NCI-H2107 treated with DMSO at 0.1 percent for 48 hours (cell line): ENCODE measurements around the gene ATF7IP2.
A peak's percentile ranks its signal among the peaks of the same experiment; 100 is the strongest.
"Not testable (repeated sequence)": the region's sequence is repeated elsewhere in the genome, so short reads cannot be mapped to it uniquely, and the experiment has no call there.

ENCODE experiments used
- DNase-seq: peaks from one replicate; lab custom pipeline; 2025; ENCODE audit not compliant: unreplicated experiment; lab: John Stamatoyannopoulos, UW

Gene ATF7IP2

DNA sequence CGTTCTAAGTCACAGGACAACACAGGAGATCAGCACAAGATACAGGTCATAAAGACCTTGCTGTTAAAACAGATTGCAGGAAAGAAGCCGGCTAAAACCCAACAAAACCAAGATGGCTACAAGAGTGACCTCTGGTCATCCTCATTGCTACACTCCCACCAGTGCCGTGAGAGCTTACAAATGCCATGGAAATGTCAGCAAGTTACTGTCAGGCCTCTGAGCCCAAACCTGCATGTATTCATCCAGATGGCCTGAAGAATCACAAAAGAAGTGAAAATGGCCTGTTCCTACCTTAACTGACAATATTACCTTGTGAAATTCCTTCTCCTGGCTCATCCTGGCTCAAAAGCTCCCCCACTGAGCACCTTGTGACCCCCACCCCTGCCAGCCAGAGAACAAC is 119.4 kb downstream of the ATF7IP2 start:
- DNase-seq: not testable (repeated sequence)

DNA sequence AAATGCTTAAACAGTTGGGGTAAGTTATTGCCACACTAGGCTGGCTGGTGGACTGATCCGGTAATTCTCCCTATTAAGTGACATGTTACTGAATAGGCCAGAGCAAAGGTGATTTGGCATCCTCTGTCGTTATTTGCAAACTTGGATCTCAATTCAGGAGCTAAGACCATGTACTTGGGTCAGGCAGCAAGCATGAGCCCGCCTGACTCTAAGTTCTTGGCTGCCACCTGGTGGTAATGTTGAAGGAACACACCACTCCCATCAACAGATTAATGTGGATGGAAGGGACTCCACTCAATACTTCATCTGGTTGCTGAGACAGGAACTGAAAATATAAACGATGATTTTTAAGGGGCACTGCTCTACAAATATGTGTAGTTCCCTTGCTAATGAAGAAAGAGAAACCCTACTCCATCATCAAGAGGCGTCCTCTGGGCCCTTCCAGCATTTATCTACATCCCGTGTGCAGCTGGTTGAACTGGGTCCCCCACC is 123.7 kb downstream of the ATF7IP2 start:
- DNase-seq: peak; percentile 66

DNA sequence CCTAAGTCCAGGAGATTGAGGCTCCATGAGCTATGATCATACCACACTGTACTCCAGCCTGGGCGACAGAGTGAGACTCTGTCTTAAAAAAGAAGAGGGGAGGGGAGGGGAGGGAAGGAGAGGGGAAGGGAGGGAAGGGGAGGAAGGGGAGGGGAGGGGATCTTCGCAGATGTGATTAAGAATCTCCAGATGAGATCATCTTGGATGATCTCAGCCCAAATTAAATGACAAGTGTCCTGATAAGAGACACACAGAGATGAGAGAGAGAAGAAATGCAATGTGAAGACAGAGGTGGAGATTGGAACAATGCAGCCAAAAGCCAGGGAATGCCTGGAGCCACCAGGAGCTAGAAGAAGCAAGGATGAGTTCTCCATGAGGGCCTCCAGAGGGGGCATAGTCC is 124.4 kb downstream of the ATF7IP2 start:
- no peak for DNase-seq

DNA sequence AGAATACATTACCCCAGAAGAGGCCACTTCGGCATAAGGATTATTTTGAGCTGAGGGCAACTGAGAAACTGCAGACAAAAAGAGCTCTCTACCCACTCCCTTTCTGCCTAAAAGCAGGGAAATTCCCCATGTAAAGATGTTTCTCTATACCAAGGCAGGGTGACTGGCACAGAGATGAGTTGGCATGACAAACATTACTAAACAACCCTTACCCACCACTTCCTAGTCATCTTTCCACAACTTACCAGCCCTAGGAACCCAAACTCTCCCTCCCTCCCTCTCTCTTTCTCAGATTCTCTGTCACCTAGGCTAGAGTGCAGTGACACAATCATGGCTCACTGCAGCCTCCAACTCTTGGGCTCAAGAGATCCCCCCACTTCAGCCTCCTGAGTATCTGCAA is 126.0 kb downstream of the ATF7IP2 start:
- no peak for DNase-seq

DNA sequence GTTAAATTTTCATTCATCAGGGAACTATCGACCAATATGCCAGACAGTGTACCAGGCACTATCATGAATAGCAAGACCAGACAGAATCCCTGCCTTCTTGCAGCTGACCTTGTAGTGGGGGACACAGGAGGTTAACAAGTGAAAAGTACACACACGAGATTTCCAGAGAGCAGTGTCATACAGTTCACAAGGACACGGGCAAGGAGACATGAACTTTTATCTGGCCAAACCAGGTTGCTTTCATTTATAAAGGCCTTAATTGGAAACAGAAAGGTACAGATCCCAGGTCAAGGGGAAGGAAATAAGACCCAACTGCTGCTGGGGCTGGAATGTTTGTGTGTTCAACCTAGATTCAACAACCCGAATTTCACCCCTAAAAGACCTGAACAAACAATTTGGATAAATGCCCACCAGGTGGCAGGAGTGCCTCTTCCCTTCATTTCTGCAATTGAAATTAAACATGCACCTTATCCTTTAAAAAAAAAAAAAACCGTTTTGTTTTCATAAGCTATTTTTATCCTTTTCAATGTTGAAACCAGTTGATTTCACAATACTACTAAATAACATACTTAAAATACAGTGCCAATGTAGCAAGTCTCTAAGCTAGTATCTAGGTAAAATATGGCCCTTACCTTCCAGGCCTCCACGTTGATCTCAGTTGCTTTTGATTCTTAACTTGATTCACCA is 128.7 kb downstream of the ATF7IP2 start:
- peak; percentile 39 for DNase-seq

DNA sequence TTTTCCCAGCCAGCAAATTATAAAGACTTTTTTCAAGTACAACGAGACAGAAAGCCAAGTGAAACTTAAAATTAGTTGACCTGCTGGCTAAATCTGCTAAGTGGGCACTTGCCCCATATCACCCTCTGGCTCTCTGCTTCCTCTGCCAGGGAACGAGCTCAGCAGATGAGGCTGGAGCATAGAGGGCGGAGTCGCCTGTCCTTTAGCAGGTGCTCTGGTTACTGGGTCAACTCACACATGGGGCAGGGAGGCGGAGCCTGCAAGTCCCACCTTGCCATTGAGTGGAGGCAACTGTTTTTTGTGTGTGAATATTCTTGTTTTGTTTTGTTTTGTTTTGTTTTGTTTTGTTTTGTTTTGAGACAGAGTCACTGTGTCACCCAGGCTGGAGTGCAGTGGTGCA is 132.0 kb downstream of the ATF7IP2 start:
- no peak for DNase-seq

DNA sequence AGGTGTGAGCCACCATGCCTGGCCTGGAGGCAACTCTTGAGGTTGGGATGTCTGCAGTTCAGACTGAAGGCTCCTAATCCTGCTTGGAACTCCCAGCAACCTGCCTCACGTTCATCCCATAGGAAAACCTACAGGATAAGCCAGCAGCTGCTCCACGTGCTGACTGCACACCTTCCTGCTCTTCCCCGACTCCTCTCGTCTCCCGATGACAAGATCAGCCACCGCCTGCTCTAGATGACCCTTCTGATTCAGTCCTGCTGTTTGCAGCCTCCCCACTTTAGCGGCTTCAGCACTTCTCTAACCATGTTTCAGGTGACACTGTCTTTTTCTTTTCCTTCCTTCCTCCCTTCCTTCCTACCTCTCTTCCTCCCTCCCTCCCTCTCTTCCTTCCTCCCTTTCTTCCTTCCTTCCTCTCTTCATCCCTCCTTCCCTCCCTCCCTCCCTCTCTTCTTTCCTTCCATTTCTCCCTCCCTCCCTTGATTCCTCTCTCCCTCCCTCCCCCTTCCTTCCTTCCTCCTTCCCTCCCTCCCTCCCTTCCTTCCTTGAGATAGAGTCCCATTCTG is 132.7 kb downstream of the ATF7IP2 start:
- no peak for DNase-seq

DNA sequence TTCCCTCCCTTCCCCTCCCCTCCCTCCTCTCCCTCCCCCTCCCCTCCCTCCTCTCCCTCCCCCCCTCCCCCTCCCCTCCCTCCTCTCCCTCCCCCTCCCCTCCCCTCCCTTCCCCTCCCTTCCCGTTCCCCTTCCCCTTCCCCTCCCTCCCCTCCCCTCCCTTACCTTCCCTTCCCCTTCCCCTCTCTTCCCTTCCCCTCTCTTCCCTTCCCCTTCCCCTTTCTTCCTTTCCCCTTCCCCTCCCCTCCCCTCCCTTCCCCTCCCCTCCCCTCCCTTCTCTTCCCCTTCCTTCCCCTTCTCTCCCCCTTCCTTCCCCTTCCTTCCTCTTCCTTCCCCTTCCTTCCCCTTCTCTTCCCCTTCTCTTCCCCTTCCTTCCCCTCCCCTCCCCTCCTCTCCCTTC is 133.4 kb downstream of the ATF7IP2 start:
- DNase-seq: no peak

DNA sequence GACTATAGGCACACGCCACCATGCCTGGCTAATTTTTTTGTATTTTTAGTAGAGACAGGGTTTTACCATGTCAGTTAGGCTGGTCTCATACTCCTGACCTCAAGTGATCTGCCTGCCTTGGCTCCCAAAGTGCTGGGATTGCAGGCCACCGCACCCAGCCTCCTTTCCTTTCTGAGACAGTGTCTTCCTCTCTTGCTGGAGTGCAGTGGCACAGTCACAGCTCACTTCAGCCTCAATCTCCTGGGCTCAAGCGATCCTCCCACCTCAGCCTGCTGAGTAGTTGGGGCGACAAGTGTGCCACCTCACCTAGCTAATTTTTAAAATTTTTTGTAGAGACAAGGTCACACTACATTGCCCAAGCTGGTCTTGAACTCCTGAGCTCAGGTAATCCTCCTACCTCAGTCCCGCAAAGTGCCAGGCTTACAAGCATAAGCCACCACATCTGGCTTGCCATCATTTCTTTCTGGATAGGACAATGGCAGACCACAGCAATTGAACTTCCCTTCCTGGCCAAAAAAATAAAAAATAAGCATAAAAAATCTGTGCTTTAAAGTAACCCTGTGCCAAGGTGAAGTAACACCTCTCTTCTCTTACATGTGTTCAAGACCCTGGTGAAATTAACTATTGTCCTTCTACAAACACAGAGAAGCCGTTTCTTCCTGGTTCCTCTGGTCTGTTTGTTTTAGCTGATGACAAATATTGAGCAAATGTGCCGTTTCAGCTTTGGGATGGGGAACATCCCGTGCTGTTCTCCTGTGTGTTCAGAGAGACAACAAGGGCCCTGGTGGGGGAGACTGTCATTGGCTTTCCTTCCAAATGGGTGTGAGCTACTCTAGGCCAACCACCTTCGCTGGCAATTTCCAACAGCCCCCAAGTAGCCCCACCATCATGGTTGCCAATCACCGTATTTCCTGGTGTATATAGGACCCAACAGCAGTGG is 134.3 kb downstream of the ATF7IP2 start:
- DNase-seq: no peak

DNA sequence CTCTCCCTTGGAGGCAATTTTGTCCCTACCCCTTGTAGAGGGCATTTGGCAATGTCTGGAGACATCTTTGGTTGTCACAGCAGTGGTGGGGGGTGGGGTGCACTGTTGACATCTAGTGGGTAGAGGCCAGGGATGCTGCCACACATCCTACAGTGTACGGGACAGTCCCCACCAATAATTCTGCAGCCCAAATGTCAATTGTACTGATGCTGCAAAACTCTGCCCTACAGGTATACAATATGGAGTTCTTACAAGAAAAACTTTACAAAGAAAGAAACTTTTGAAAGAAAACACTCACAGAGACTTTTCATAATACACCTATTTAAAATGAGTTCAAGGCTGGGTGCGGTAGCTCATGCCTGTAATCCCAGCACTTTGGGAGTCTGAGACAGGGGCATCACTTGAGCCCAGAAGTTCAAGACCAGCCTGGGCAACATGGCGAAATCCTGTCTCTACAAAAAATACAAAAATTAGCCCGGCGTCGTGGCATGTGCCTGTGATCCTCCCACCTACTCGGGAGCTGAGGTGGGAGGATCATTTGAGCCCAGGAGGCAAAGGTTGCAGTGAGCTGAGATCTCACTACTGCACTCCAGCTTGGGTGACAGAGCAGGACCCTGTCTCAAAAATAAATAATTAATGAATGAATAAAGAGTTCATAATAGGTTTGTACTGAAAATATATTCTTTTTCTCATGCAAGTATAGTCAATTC is 135.2 kb downstream of the ATF7IP2 start:
- no peak for DNase-seq

DNA sequence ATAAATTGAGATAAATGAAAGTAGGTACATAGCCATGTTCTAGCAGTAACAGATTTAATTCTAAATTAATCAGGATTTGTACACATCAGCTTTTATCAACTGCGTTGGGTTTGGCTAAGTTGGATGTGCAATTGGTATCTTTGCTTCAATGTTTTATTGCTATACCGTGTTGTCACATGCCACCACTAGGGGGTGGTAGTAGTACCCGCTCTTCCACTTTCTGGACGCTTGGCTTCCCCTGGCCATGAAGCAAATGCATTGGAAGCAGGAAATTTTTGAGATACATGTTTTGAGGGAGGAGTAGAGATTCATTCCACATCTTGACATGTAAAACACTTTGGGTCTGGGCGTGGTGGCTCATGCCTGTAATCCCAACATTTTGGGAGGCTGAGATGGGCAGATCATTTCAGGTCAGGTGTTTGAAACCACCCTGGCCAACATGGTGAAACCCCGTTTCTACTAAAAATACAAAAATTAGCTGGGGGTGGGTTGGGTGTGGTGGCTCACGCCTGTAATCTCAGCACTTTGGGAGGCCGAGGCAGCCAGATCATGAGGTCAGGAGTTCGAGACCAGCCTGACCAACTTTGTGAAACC is 135.9 kb downstream of the ATF7IP2 start:
- peak; percentile 53 for DNase-seq

DNA sequence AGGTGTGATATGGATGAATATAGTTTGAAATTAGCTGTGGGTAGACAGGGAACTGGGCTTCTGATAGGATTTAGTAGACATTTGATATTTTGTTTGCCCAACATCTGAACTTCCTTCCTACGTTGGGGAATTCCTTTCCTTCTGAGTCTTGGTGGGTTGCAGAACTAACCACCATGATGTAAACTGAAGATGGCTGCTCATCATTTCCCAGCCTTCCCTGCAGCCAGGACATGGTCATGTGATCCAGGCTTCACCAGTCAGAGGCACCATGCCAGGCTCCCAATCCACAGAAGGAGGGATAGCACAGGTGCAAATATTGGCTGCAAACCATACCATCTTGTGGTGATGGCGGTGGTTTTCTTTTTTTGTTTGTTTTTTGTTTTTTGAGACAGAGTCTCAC is 137.1 kb downstream of the ATF7IP2 start:
- DNase-seq: no peak

DNA sequence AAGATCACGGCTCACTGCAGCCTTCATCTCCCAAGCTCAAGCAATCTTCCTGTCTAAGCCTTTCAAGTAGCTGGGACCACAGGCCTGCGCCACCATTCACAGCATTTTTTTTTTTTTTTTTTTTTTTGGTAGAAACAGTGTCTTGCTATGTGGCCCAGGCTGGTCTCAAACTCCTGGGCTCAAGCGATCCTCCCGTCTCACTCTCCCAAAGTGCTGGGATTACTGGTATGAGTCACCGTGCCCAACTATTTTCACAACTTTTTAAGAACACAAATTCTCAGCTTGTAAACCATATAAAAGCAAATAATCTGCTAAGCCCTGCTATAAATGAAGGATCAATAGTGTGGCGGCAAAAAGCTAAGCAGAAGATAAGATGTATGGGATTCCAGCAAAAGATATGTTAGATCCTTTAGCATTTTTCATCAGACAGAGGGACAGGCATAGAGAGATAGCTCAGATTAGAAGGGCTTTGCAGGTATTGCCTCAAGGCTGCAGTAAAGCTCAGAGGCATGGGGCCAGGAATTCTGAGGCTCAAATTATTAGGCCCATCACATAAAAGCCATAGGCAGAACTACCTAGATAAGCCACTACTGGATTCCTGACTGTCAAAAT is 139.5 kb downstream of the ATF7IP2 start:
- DNase-seq: no peak

DNA sequence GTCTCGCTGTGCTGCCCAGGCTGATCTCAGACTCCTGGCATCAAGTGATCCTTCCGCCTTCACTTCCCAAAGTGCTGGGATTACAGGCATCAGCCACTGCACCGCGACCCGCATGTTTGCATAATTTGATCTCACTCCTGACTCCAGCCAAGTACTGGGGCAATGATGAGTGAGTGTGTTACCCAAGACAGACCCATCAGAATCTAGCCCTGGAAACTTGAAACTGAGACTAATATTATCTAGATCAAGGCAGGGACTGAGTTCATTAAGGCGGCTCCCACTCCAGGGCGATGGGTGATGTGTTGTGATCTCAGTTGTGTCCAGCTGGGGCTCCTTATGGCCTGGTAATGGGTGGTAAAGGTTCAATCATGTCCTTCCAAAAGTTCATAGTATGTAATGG is 141.1 kb downstream of the ATF7IP2 start:
- DNase-seq: no peak

DNA sequence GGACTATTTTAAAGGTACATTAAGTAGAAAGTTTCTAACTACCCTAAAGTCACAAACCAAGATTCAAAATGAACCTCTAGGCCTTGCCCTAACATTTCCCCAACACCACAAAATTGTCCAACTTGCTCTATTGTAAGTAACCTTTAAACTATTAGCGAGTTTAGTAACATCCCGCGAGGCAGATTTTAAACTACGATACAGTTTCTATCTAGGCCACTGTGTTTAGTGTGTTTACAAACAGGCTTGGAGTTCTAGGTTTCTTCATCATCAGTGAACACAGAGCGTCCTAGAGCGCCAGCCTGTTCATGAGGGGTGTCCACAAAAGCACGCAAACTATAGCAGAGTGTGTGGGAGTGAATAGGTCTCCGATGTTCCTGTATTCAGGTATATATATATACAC is 142.8 kb downstream of the ATF7IP2 start:
- DNase-seq: no peak

DNA sequence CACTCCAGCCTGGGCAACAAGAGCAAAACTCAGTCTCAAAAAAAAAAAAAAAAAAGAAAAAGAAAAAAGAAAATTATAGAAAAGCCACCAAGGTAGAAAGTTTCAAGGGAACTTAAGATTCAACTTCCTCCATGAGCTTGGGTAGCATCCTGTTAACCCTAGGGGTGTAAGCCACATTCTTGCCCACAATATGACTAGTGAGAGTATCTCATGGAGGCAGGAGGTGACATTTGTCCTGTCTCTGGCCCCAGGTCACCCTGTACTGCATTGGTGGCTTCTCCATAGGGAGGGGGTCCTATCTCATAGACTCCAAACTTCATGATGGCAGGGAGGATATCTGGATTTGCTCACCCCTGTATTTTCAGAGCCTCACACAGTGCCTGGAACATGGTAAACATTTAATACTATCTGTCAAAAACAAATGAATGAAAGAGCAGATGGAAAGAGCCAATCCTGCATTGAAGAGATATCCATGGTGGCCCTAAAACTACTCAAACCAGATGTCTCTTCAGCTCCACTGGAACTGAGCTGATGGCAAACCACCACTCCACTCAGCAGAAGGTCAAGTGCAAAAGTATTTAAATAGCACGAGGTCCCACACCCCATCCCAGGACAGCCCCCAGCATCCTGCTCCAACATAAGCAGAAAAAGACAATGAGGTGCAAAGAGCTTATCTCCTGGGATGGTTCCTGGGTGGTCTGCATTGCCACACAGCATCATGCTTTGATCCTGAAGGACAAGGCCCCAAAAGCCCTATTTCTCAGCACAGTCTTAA is 144.2 kb downstream of the ATF7IP2 start:
- DNase-seq: no peak

DNA sequence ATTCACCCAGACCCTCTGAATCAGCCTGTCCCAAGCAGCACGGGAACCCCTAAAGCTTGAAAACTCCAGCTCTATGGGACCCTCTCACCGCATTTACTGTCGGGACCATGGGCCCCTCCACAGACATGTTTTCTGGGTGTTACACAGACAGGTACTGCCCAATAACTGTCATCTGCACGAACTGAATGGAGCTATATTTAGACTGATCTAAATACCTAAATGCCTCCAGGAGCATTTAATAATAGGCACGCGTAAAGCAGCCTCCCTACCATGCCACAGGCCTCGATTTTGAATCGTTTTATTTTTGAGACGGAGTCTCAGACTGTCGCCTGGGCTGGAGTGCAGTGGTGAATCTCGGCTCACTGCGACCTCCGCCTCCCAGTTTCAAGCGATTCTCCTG is 144.8 kb downstream of the ATF7IP2 start:
- no peak for DNase-seq

DNA sequence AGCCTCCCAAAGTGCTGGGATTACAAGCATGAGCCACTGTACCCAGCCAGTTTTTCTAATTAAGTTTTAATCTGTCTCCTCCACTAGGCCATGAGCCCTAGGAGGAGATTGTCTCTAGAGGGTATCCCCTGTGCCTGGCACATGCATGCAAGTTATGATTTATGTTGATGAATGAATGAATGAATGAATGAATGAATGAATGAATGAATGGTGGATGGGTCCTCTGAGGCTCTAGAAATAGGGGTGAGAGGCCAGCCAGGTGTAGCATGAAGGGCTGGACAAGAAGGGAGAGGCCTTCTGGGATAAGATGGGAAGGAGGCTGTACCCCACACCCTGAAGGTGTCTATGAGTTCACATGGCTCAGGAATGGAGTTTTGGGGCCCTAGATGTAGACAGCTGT is 145.7 kb downstream of the ATF7IP2 start:
- DNase-seq: no peak
